Endodermal cell (in vitro differentiated cells): ENCODE results near the gene TRABD2B. TPM values are rescaled to one million over a fixed set of nuclear protein-coding genes. Genes with fewer than 3 reads are reported as not detected.
A peak's percentile ranks its signal among the peaks of the same experiment; 100 is the strongest.

Experiments used
- DNase-seq: peaks from one replicate; pipeline ENCODE4 v3.0.0-alpha.2; 2017
- H3K27ac ChIP-seq: 2 replicates; pipeline ENCODE4 v1.5.1; 2013; ENCODE audit warnings: mild to moderate bottlenecking, low read depth, low read length, moderate library complexity
- H3K27me3 ChIP-seq: 2 replicates; pipeline ENCODE4 v1.6.1; 2013; ENCODE audit warnings: mild to moderate bottlenecking, low read length, moderate library complexity; ENCODE audit not compliant: insufficient read depth, control insufficient read depth, poor library complexity, severe bottlenecking
- H3K36me3 ChIP-seq: 2 replicates; pipeline ENCODE4 v1.7.0; 2013; ENCODE audit warnings: mild to moderate bottlenecking, low read length, moderate library complexity; ENCODE audit not compliant: control insufficient read depth, insufficient read depth
- H3K4me1 ChIP-seq: one replicate; pipeline ENCODE4 v1.7.0; 2013; ENCODE audit warnings: low read length; ENCODE audit not compliant: control insufficient read depth, insufficient read depth
- H3K4me3 ChIP-seq: 2 replicates; pipeline ENCODE4 v1.5.1; 2013; ENCODE audit warnings: mild to moderate bottlenecking, low read length, moderate library complexity
- H3K9ac ChIP-seq: 2 replicates; pipeline ENCODE4 v1.6.1; 2013; ENCODE audit warnings: mild to moderate bottlenecking, low read length, moderate library complexity; ENCODE audit not compliant: poor library complexity, severe bottlenecking; ENCODE audit errors: extremely low read depth
- H3K9me3 ChIP-seq: 2 replicates; pipeline ENCODE4 v1.6.1; 2013; ENCODE audit warnings: mild to moderate bottlenecking, low read length, moderate library complexity; ENCODE audit not compliant: control insufficient read depth
- H3K27ac Mint-ChIP-seq: 2 replicates; pipeline ENCODE4 v1.8.0; 2020; ENCODE audit warnings: mixed read lengths
- H3K27me3 Mint-ChIP-seq: 2 replicates; pipeline ENCODE4 v1.8.0; 2021; ENCODE audit warnings: mild to moderate bottlenecking, mixed read lengths; ENCODE audit not compliant: insufficient read depth
- H3K36me3 Mint-ChIP-seq: 2 replicates; pipeline ENCODE4 v1.8.0; 2020; ENCODE audit warnings: low read depth, mixed read lengths
- H3K4me1 Mint-ChIP-seq: 2 replicates; pipeline ENCODE4 v1.8.0; 2020; ENCODE audit warnings: mixed read lengths
- H3K4me3 Mint-ChIP-seq: 2 replicates; pipeline ENCODE4 v1.8.0; 2020; ENCODE audit warnings: mild to moderate bottlenecking, moderate library complexity, mixed read lengths
- H3K9me3 Mint-ChIP-seq: 2 replicates; pipeline ENCODE4 v1.8.0; 2020; ENCODE audit warnings: mild to moderate bottlenecking, mixed read lengths
- WGBS, 2 experiments: methylation state at CpG; one replicate each; pipeline versions ENCODE4 v1.1.5 to v1.1.7; 2013; ENCODE audit warnings: missing lambda C conversion rate in 2 of 2, mixed read lengths in 1 of 2; ENCODE audit not compliant: insufficient coverage in 1 of 2, insufficient read length in 1 of 2; 5-methylcytosine and 5-hydroxymethylcytosine counted together
- total RNA-seq, 2 donors: library from RNA; stranded (reverse); fragmentation: NEBNext Ultra II Directional in 1 of 2; extraction: Animal tissue kit (Norgen Biotek cat#: 25700) in 1 of 2; gene quantifications; 2 replicates in 1 of 2; 3 replicates in 1 of 2; pipeline ENCODE4 v1.2.1, GENCODE V29; 2021
- TF ChIP-seq, protein P1 (sequence below): fragments of 200-600 bp; sonication (generic); conservative IDR thresholded peaks from 2 replicates; pipeline ENCODE4 v1.5.0; 2021; ENCODE audit warnings: antibody characterized with exemption, mild to moderate bottlenecking

The TRABD2B gene
- total RNA-seq, 2 donors from 2014 or later: 24.4 to 28.0 TPM

DNA sequence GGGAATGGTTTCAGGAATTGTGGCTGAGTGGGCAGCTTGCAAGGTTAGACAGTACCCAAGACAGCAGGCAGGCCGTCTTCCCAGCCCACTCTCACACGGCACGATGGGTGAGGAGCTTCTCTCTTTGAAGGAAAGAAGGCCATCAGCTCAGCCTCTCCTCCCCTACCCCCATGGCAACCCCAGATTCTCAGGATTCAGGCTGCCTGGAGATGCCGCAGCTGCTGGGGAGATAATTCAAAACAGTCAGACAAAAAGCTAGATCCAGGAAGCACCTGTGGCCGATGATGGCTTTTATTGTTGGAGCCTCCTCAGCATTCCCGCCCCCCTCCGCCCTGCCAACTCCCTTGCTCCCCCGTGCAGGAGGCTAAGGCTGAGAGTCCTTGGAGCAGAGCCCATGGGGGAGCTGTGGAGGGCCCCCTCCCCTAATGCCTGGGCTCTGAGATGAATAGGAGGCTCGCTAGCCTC, 220.5 kb downstream of the TRABD2B start:
- DNase-seq: no peak
- Mint-ChIP-seq H3K27me3 (no peaks in the 10 kb centered on the region), H3K4me3 (no peak overlapping the region), H3K9me3 (no peaks in the 10 kb centered on the region), H3K36me3 (peaks cover 50% of the 10 kb centered on the region), H3K27ac (no peak overlapping the region), H3K4me1 (no peaks in the 10 kb centered on the region)
- Histone ChIP-seq H3K36me3 (peaks cover 50% of the 10 kb centered on the region), H3K4me3 (no peak overlapping the region), H3K9ac (no peak overlapping the region), H3K27ac (peak overlapping the region; percentile 64), H3K4me1 (peaks cover 4% of the 10 kb centered on the region), H3K27me3 (no peaks in the 10 kb centered on the region), H3K9me3 (no peaks in the 10 kb centered on the region)
- WGBS, 2 experiments: 62 to 86% methylated on average over 4 to 9 of the region's 9 CpGs
- TF ChIP-seq, protein P1, sequence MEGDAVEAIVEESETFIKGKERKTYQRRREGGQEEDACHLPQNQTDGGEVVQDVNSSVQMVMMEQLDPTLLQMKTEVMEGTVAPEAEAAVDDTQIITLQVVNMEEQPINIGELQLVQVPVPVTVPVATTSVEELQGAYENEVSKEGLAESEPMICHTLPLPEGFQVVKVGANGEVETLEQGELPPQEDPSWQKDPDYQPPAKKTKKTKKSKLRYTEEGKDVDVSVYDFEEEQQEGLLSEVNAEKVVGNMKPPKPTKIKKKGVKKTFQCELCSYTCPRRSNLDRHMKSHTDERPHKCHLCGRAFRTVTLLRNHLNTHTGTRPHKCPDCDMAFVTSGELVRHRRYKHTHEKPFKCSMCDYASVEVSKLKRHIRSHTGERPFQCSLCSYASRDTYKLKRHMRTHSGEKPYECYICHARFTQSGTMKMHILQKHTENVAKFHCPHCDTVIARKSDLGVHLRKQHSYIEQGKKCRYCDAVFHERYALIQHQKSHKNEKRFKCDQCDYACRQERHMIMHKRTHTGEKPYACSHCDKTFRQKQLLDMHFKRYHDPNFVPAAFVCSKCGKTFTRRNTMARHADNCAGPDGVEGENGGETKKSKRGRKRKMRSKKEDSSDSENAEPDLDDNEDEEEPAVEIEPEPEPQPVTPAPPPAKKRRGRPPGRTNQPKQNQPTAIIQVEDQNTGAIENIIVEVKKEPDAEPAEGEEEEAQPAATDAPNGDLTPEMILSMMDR: no peak

DNA sequence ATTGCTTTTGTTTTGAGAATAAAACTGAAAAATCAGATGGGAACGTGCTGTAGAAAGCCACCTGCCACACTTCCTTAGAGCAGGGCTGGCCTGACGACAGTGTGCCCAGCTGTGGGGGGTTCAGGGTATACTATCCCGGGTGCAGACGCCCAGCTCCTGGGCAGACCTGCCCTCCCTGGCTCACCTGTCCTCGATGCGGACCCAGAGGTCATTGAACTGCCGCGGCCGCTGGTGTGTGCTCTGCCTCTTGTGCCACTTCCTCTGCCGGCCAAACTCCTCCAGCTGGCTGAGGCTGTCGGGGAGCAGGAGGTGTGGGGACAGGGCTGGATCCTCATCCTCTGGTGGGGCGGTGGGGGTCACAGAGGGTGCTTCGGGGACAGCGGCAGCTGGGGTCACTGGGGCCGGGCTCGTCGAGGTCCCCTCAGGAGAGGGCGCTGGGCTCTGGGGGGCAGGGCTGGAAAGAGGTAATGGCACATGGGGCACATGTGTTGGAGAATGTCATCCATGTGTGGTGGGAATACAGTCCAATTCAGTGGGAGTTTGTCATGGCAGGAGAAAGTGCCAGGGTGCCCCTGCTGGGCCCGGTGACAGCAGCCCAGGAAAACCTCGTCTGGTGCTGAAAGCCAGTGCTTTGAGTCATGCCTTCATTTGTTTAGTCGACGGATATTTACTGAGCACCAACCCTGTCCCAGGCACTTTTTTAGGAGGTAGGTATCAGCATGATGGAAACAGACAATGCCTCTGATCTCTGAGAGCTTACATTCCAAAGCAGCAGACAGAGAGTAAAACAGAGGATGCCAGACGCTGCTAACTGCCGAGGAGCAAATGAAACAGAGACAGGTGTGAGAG, 222.0 kb downstream of the TRABD2B start:
- Histone ChIP-seq H3K36me3 (peaks cover 49% of the 10 kb centered on the region), H3K9ac (no peak overlapping the region), H3K9me3 (no peaks in the 10 kb centered on the region), H3K27ac (no peak overlapping the region), H3K27me3 (no peaks in the 10 kb centered on the region), H3K4me1 (peaks cover 4% of the 10 kb centered on the region), H3K4me3 (no peak overlapping the region)
- no peak for DNase-seq
- WGBS, 2 experiments: 91 to 92% methylated on average over 8 to 24 of the region's 24 CpGs
- H3K9me3 Mint-ChIP-seq: no peaks in the 10 kb centered on the region
- H3K4me3 Mint-ChIP-seq: no peak overlapping the region
- TF ChIP-seq, protein P1: no peak
- no peaks in the 10 kb centered on the region for H3K4me1 Mint-ChIP-seq
- peaks cover 62% of the 10 kb centered on the region for H3K36me3 Mint-ChIP-seq
- no peaks in the 10 kb centered on the region for H3K27me3 Mint-ChIP-seq
- H3K27ac Mint-ChIP-seq: no peak overlapping the region

DNA sequence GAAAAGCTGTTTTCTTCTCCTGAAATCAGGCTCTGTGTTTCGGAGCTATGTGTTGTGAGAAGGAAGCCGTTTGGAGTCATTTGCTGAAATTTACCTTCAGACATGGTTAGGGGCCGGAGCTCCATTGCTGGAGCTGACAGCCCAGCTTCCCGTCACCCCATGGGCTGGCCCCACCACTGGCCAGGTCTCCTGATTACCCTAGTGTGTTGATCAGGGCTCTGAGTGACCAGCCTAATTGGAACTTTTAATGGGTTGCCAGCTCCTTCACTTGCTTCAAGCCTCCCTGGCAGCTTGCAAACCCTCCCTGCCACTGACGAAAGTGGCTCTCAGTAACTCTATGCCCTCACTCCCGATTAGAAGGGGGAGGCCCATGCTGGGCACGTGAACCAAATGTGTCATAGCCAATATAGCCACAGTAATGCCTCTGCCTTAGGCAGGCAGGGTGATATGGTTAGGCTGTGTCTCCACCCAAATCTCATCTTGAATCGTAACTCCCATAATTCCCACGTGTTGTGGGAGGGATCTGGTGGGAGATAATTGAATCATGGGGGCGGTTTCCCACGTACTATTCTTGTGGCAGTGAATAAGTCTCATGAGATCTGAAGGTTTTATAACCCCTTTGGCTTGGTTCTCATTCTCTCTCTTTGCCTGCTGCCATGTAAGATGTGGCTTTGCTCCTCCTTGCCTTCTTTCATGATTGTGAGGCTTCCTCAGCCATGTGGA, 224.1 kb downstream of the TRABD2B start:
- no peaks in the 10 kb centered on the region for H3K9me3 ChIP-seq
- H3K27me3 Mint-ChIP-seq: no peaks in the 10 kb centered on the region
- 94 to 99% methylated on average over 7 to 11 of the region's 11 CpGs for WGBS, 2 experiments
- H3K36me3 Mint-ChIP-seq: peaks cover 66% of the 10 kb centered on the region
- H3K27ac Mint-ChIP-seq: no peak overlapping the region
- H3K9me3 Mint-ChIP-seq: no peaks in the 10 kb centered on the region
- H3K9ac ChIP-seq: no peak overlapping the region
- TF ChIP-seq, protein P1: no peak
- DNase-seq: no peak
- no peaks in the 10 kb centered on the region for H3K4me1 Mint-ChIP-seq
- H3K4me1 ChIP-seq: peaks cover 4% of the 10 kb centered on the region
- no peak overlapping the region for H3K27ac ChIP-seq
- H3K27me3 ChIP-seq: no peaks in the 10 kb centered on the region
- no peak overlapping the region for H3K4me3 ChIP-seq
- H3K36me3 ChIP-seq: peaks cover 49% of the 10 kb centered on the region
- H3K4me3 Mint-ChIP-seq: no peak overlapping the region
